ENCODE results near the gene ZNG1A. TPM values are rescaled to one million over a fixed set of nuclear protein-coding genes. Genes with fewer than 3 reads are reported as not detected.
"Not testable (repeated sequence)": the region's sequence is repeated elsewhere in the genome, so short reads cannot be mapped to it uniquely, and the experiment has no call there.

ZNG1A gene
- total RNA-seq, 2 donors from 2014 or later = 28.5 to 34.8 TPM

- no peaks in the 10 kb centered on the region for H3K9me3 Mint-ChIP-seq
- ATAC-seq (replicated peaks in 1 of 2) (no peak), DNase-seq (no peak)
- peaks cover 15% of the 10 kb centered on the region for H3K4me1 Mint-ChIP-seq (ENCODE audit: low read depth)
- peak overlapping the region; percentile 86 to 89 for H3K4me3 Mint-ChIP-seq
- H3K36me3 Mint-ChIP-seq (ENCODE audit: insufficient read depth in 2 of 2) = no peaks in the 10 kb centered on the region
- peaks cover 15% of the 10 kb centered on the region for H3K27me3 Mint-ChIP-seq (ENCODE audit: low read depth)
- H3K27ac Mint-ChIP-seq = no peak overlapping the region
Measured at GRCh38 chr9:214351-214647, 35.4 kb upstream of the ZNG1A start.

- Mint-ChIP-seq H3K4me3 (peak overlapping the region; percentile 86 to 89), H3K27me3 (ENCODE audit: low read depth) (peaks cover 15% of the 10 kb centered on the region), H3K4me1 (ENCODE audit: low read depth) (peaks cover 15% of the 10 kb centered on the region)
- not testable (repeated sequence) for H3K9me3 Mint-ChIP-seq; ATAC-seq (replicated peaks in 1 of 2); DNase-seq; H3K27ac Mint-ChIP-seq; H3K36me3 Mint-ChIP-seq (ENCODE audit: insufficient read depth in 2 of 2)
Measured at GRCh38 chr9:213901-214300, 35.0 kb upstream of the ZNG1A start.

- Mint-ChIP-seq H3K4me1 (ENCODE audit: low read depth) (peaks cover 15% of the 10 kb centered on the region), H3K36me3 (ENCODE audit: insufficient read depth in 2 of 2) (no peaks in the 10 kb centered on the region), H3K27me3 (ENCODE audit: low read depth) (peaks cover 11% of the 10 kb centered on the region), H3K4me3 (no peak overlapping the region), H3K27ac (no peak overlapping the region), H3K9me3 (no peaks in the 10 kb centered on the region)
- ATAC-seq (replicated peaks in 1 of 2) (no peak), DNase-seq (no peak)
Measured at GRCh38 chr9:212297-212696, 33.4 kb upstream of the ZNG1A start.

- ATAC-seq (replicated peaks in 1 of 2) = no peak
- Mint-ChIP-seq H3K27ac (no peak overlapping the region), H3K4me3 (no peak overlapping the region), H3K9me3 (no peaks in the 10 kb centered on the region), H3K4me1 (ENCODE audit: low read depth) (peaks cover 7% of the 10 kb centered on the region), H3K27me3 (ENCODE audit: low read depth) (peaks cover 3% of the 10 kb centered on the region), H3K36me3 (ENCODE audit: insufficient read depth in 2 of 2) (no peaks in the 10 kb centered on the region)
- no peak for DNase-seq
Measured at GRCh38 chr9:211557-211956, 32.7 kb upstream of the ZNG1A start.

- Mint-ChIP-seq H3K36me3 (ENCODE audit: insufficient read depth in 2 of 2) (no peaks in the 10 kb centered on the region), H3K9me3 (no peaks in the 10 kb centered on the region), H3K4me3 (no peak overlapping the region), H3K27ac (no peak overlapping the region), H3K4me1 (ENCODE audit: low read depth) (peaks cover 7% of the 10 kb centered on the region), H3K27me3 (ENCODE audit: low read depth) (no peaks in the 10 kb centered on the region)
- no peak for ATAC-seq (replicated peaks in 1 of 2)
- no peak for DNase-seq
Measured at GRCh38 chr9:211036-211435, 32.2 kb upstream of the ZNG1A start.

GRCh38 chr9:209143-209758, 30.4 kb upstream of the ZNG1A start:
- ATAC-seq (replicated peaks in 1 of 2) (no peak), DNase-seq (no peak)
- Mint-ChIP-seq H3K4me3 (no peak overlapping the region), H3K27me3 (ENCODE audit: low read depth) (no peaks in the 10 kb centered on the region), H3K36me3 (ENCODE audit: insufficient read depth in 2 of 2) (no peaks in the 10 kb centered on the region), H3K27ac (no peak overlapping the region), H3K9me3 (no peaks in the 10 kb centered on the region), H3K4me1 (ENCODE audit: low read depth) (no peaks in the 10 kb centered on the region)

- ATAC-seq (replicated peaks in 1 of 2) = no peak
- H3K4me1 Mint-ChIP-seq (ENCODE audit: low read depth) = no peaks in the 10 kb centered on the region
- no peak overlapping the region for H3K4me3 Mint-ChIP-seq
- no peak for DNase-seq
- no peaks in the 10 kb centered on the region for H3K27me3 Mint-ChIP-seq (ENCODE audit: low read depth)
- no peaks in the 10 kb centered on the region for H3K9me3 Mint-ChIP-seq
- H3K36me3 Mint-ChIP-seq (ENCODE audit: insufficient read depth in 2 of 2) = no peaks in the 10 kb centered on the region
- H3K27ac Mint-ChIP-seq = no peak overlapping the region
Measured at GRCh38 chr9:206481-206880, 27.6 kb upstream of the ZNG1A start.

- H3K4me3 Mint-ChIP-seq; H3K27me3 Mint-ChIP-seq (ENCODE audit: low read depth); H3K27ac Mint-ChIP-seq: not testable (repeated sequence)
Measured at GRCh38 chr9:199601-200000, 20.7 kb upstream of the ZNG1A start.

GRCh38 chr9:178140-178825, 573 bp downstream of the ZNG1A start:
- H3K27me3 Mint-ChIP-seq (ENCODE audit: low read depth) = not testable (repeated sequence)

More at GRCh38 chr9:199601-200000, 20.7 kb upstream of the ZNG1A start:
- not testable (repeated sequence) for H3K4me1 Mint-ChIP-seq (ENCODE audit: low read depth); H3K36me3 Mint-ChIP-seq (ENCODE audit: insufficient read depth in 2 of 2); ATAC-seq (replicated peaks in 1 of 2); DNase-seq; H3K9me3 Mint-ChIP-seq

GRCh38 chr9:169757-170156, 9.1 kb downstream of the ZNG1A start:
- not testable (repeated sequence) for H3K9me3 Mint-ChIP-seq; H3K27ac Mint-ChIP-seq; H3K27me3 Mint-ChIP-seq (ENCODE audit: low read depth); H3K4me3 Mint-ChIP-seq; DNase-seq; H3K36me3 Mint-ChIP-seq (ENCODE audit: insufficient read depth in 2 of 2); ATAC-seq (replicated peaks in 1 of 2); H3K4me1 Mint-ChIP-seq (ENCODE audit: low read depth)

More at GRCh38 chr9:178140-178825, 573 bp downstream of the ZNG1A start:
- peaks cover 17% of the 10 kb centered on the region for H3K4me1 Mint-ChIP-seq (ENCODE audit: low read depth)
- H3K27ac Mint-ChIP-seq = peak overlapping the region; percentile 97
- H3K9me3 Mint-ChIP-seq; DNase-seq; ATAC-seq (replicated peaks in 1 of 2); H3K36me3 Mint-ChIP-seq (ENCODE audit: insufficient read depth in 2 of 2): not testable (repeated sequence)
- H3K4me3 Mint-ChIP-seq = peak overlapping the region; percentile 90 to 96

- DNase-seq; H3K36me3 Mint-ChIP-seq (ENCODE audit: insufficient read depth in 2 of 2); H3K9me3 Mint-ChIP-seq; ATAC-seq (replicated peaks in 1 of 2); H3K27ac Mint-ChIP-seq; H3K27me3 Mint-ChIP-seq (ENCODE audit: low read depth); H3K4me3 Mint-ChIP-seq; H3K4me1 Mint-ChIP-seq (ENCODE audit: low read depth): not testable (repeated sequence)
Measured at GRCh38 chr9:159871-160270, 19.0 kb downstream of the ZNG1A start.

- not testable (repeated sequence) for H3K36me3 Mint-ChIP-seq (ENCODE audit: insufficient read depth in 2 of 2); H3K27ac Mint-ChIP-seq; H3K9me3 Mint-ChIP-seq; H3K4me1 Mint-ChIP-seq (ENCODE audit: low read depth); H3K4me3 Mint-ChIP-seq; ATAC-seq (replicated peaks in 1 of 2); DNase-seq; H3K27me3 Mint-ChIP-seq (ENCODE audit: low read depth)
Measured at GRCh38 chr9:151173-151572, 27.7 kb downstream of the ZNG1A start.

GRCh38 chr9:139880-140279, 39.0 kb downstream of the ZNG1A start:
- not testable (repeated sequence) for H3K27me3 Mint-ChIP-seq (ENCODE audit: low read depth); H3K27ac Mint-ChIP-seq; H3K9me3 Mint-ChIP-seq; H3K36me3 Mint-ChIP-seq (ENCODE audit: insufficient read depth in 2 of 2); ATAC-seq (replicated peaks in 1 of 2); DNase-seq; H3K4me1 Mint-ChIP-seq (ENCODE audit: low read depth); H3K4me3 Mint-ChIP-seq

- H3K36me3 Mint-ChIP-seq (ENCODE audit: insufficient read depth in 2 of 2); H3K9me3 Mint-ChIP-seq; ATAC-seq (replicated peaks in 1 of 2); H3K27ac Mint-ChIP-seq; DNase-seq: not testable (repeated sequence)
- Mint-ChIP-seq H3K4me3 (peak within 1 kb of the TSS; percentile 63 to 82), H3K4me1 (ENCODE audit: low read depth) (peaks cover 20% of the 10 kb centered on the region), H3K27me3 (ENCODE audit: low read depth) (peaks cover 31% of the 10 kb centered on the region)
Measured at GRCh38 chr9:117995-118467, 60.8 kb downstream of the ZNG1A start, which contains the start of gene FOXD4. Gene FOXD4, minus strand, starts transcription at chr9:118417. Its CDS starts 298 bp downstream, at chr9:118119.
